Measurements from ENCODE around the gene NRXN2. TPM values are rescaled to one million over a fixed set of nuclear protein-coding genes. Genes with fewer than 3 reads are reported as not detected.

Gene NRXN2
- total and polyA plus RNA-seq, 4 donors, result 0.17 to 2.8 (median 1.4) TPM

DNA sequence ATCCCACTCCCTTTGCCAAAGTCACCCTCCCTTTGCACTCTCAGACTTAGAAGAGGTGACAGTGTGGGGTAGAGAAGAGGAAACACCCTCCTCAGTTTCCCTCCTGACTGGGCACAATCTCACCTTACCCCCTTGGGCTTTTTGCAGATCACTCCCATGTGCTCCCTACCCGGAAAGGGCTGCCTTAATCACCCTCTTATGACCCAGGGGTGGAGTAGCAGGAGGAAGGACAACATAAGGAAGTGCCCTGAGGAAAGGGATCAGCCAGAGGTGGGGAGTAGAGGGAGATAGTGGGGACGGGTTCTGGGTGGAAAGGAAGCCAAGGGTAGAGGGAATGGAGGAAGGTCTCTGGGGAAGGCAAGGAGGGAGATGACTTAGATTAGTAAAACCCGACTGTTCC is 52.0 kb downstream of the NRXN2 start:
- TF ChIP-seq, protein P1, sequence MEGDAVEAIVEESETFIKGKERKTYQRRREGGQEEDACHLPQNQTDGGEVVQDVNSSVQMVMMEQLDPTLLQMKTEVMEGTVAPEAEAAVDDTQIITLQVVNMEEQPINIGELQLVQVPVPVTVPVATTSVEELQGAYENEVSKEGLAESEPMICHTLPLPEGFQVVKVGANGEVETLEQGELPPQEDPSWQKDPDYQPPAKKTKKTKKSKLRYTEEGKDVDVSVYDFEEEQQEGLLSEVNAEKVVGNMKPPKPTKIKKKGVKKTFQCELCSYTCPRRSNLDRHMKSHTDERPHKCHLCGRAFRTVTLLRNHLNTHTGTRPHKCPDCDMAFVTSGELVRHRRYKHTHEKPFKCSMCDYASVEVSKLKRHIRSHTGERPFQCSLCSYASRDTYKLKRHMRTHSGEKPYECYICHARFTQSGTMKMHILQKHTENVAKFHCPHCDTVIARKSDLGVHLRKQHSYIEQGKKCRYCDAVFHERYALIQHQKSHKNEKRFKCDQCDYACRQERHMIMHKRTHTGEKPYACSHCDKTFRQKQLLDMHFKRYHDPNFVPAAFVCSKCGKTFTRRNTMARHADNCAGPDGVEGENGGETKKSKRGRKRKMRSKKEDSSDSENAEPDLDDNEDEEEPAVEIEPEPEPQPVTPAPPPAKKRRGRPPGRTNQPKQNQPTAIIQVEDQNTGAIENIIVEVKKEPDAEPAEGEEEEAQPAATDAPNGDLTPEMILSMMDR (IDR thresholded peaks at IDR 0.05; ENCODE audit: low read depth, low read length, missing input control), result no peak
- TF ChIP-seq TAF1 (conservative IDR thresholded peaks at IDR 0.05), result no peak
- TF ChIP-seq NR2F2 (IDR thresholded peaks at IDR 0.05), result no peak
- TF ChIP-seq, protein P2, sequence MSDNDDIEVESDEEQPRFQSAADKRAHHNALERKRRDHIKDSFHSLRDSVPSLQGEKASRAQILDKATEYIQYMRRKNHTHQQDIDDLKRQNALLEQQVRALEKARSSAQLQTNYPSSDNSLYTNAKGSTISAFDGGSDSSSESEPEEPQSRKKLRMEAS (IDR thresholded peaks at IDR 0.05), result no peak
- TF ChIP-seq REST (IDR thresholded peaks at IDR 0.05), result no peak
- no peak for TF ChIP-seq RAD21 (IDR thresholded peaks at IDR 0.05)
- TF ChIP-seq, protein P3, sequence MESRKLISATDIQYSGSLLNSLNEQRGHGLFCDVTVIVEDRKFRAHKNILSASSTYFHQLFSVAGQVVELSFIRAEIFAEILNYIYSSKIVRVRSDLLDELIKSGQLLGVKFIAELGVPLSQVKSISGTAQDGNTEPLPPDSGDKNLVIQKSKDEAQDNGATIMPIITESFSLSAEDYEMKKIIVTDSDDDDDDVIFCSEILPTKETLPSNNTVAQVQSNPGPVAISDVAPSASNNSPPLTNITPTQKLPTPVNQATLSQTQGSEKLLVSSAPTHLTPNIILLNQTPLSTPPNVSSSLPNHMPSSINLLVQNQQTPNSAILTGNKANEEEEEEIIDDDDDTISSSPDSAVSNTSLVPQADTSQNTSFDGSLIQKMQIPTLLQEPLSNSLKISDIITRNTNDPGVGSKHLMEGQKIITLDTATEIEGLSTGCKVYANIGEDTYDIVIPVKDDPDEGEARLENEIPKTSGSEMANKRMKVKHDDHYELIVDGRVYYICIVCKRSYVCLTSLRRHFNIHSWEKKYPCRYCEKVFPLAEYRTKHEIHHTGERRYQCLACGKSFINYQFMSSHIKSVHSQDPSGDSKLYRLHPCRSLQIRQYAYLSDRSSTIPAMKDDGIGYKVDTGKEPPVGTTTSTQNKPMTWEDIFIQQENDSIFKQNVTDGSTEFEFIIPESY (IDR thresholded peaks at IDR 0.05), result no peak
- TF ChIP-seq HNF4G (IDR thresholded peaks at IDR 0.05), result no peak
- no peak for TF ChIP-seq RXRA (IDR thresholded peaks at IDR 0.05)
- TF ChIP-seq ATF3 (IDR thresholded peaks at IDR 0.05), result no peak
- no peak for TF ChIP-seq FOXA2 (IDR thresholded peaks at IDR 0.05)
- Histone ChIP-seq H3K27me3 (ENCODE audit: control insufficient read depth in 4 of 4, insufficient read depth in 4 of 4, low read length in 3 of 4) (peaks cover 0 to 9% (median 0%) of the 10 kb centered on the region in 4 donors), H3K27ac (ENCODE audit: low read depth in 1 of 2, low read length in 2 of 2) (no peak overlapping the region), H3K36me3 (ENCODE audit: control insufficient read depth in 4 of 4, insufficient read depth in 3 of 4, low read depth in 1 of 4, low read length in 3 of 4) (no peaks in the 10 kb centered on the region), H3K9me3 (ENCODE audit: control insufficient read depth in 4 of 4, low read length in 3 of 4) (no peaks in the 10 kb centered on the region), H3K4me1 (ENCODE audit: control insufficient read depth in 4 of 4, insufficient read depth in 4 of 4, low read length in 3 of 4) (peaks cover 0 to 14% (median 5%) of the 10 kb centered on the region in 4 donors), H3K9ac (ENCODE audit: low read depth in 1 of 2, low read length in 2 of 2) (no peak overlapping the region), H3K4me3 (ENCODE audit: low read depth in 1 of 3, low read length in 3 of 3) (no peak overlapping the region)
- WGBS, result 32% methylated on average over 3 of the region's 3 CpGs
- DNase-seq (ENCODE audit: low spot score), result no peak

DNA sequence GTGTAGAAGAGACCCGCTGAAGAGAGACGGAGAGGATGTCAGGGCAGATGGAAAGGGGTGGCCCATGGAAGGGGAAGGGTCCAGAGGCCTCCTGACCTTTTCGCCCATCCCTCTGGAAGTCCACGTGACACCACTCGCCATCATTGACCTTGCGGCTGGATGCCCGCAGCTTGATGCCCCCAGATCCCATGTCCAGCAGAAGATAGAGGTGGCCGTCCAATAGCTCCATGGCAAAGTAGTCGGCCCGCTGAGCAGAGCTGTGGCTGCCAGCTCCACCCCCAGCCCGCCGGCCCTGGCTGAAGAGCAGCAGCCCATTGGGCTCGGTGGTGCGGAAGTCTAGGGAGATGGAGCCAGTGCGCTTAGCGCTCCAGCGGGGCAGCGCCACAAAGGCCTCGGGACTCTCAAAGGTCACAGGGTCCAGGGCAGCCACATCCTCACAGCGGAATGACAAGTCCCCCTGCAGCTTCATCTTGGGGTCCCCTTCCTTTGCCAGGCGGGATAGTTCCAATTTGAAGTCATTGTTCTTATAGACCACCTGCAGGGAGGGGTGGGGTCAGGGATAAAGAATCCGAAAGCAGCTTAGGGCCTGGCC is 55.7 kb downstream of the NRXN2 start:
- Histone ChIP-seq H3K27ac (ENCODE audit: low read depth in 1 of 2, low read length in 2 of 2) (no peak overlapping the region), H3K9me3 (ENCODE audit: control insufficient read depth in 4 of 4, low read length in 3 of 4) (no peaks in the 10 kb centered on the region), H3K4me1 (ENCODE audit: control insufficient read depth in 4 of 4, insufficient read depth in 4 of 4, low read length in 3 of 4) (peaks cover 0 to 3% (median 0%) of the 10 kb centered on the region in 4 donors), H3K4me3 (ENCODE audit: low read depth in 1 of 3, low read length in 3 of 3) (no peak overlapping the region), H3K27me3 (ENCODE audit: control insufficient read depth in 4 of 4, insufficient read depth in 4 of 4, low read length in 3 of 4) (no peaks in the 10 kb centered on the region), H3K9ac (ENCODE audit: low read depth in 1 of 2, low read length in 2 of 2) (no peak overlapping the region), H3K36me3 (ENCODE audit: control insufficient read depth in 4 of 4, insufficient read depth in 3 of 4, low read depth in 1 of 4, low read length in 3 of 4) (no peaks in the 10 kb centered on the region)
- no peak for DNase-seq (ENCODE audit: low spot score)
- TF ChIP-seq EGR1 (IDR thresholded peaks at IDR 0.05; ENCODE audit: low read depth in 2 of 2), result no peak
- no peak for TF ChIP-seq ATF3 (IDR thresholded peaks at IDR 0.05)
- no peak for TF ChIP-seq TAF1 (conservative IDR thresholded peaks at IDR 0.05)
- TF ChIP-seq SP1 (IDR thresholded peaks at IDR 0.05), result no peak
- no peak for TF ChIP-seq RAD21 (IDR thresholded peaks at IDR 0.05)
- no peak for TF ChIP-seq HNF4A (conservative IDR thresholded peaks at IDR 0.05)
- TF ChIP-seq, protein P3 (IDR thresholded peaks at IDR 0.05), result no peak
- WGBS, result 91% methylated on average over 22 of the region's 22 CpGs

All from liver (tissue), 9 donors.